ENCODE results near the gene ERVV-1.
"Not testable (repeated sequence)": the region's sequence is repeated elsewhere in the genome, so short reads cannot be mapped to it uniquely, and the experiment has no call there.

Gene ERVV-1, protein sequence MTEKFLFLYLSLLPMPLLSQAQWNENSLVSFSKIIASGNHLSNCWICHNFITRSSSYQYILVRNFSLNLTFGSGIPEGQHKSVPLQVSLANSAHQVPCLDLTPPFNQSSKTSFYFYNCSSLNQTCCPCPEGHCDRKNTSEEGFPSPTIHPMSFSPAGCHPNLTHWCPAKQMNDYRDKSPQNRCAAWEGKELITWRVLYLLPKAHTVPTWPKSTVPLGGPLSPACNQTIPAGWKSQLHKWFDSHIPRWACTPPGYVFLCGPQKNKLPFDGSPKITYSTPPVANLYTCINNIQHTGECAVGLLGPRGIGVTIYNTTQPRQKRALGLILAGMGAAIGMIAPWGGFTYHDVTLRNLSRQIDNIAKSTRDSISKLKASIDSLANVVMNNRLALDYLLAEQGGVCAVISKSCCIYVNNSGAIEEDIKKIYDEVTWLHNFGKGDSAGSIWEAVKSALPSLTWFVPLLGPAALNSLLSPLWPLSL

DNA sequence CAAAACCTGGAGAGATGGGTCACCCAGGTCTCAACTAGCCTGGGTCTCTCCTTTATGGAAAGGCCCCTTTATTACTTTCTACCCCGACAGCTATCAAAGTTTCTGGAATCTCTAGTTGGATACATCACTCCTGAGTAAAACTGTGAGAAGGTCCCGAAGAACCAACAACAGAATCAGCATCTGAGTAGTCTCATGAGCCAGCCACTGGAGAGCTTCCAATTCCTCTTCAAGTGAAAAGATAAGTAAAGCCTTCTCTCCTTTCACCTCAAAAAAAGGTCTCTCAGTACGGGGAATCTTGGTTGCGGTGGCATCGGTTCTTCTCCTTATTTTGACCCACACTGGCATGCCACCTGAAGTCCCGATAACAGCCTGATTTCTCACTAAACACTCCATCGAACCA is at the start of gene ERVV-1:
Gene ERVV-1, plus strand, starts transcription at position 301 of the 400 bp plus-strand sequence. CDS start 170 bp downstream, outside the sequence.
- no peak within 1 kb of the TSS for H3K27ac ChIP-seq (ENCODE audit: low read length)
- H3K9ac ChIP-seq (ENCODE audit: low read length in 2 of 2), result no peak within 1 kb of the TSS
- H3K27me3 ChIP-seq (ENCODE audit: control insufficient read depth in 1 of 2, insufficient read depth in 2 of 2, low read length in 2 of 2), result peaks cover 0 to 3% of the 10 kb centered on the region in 2 donors
- H3K36me3 ChIP-seq (ENCODE audit: control insufficient read depth in 2 of 2, insufficient read depth in 2 of 2, low read length in 2 of 2), result no peaks in the 10 kb centered on the region
- no peak within 1 kb of the TSS for H3K4me3 ChIP-seq (ENCODE audit: low read length in 2 of 2)
- no peaks in the 10 kb centered on the region for H3K4me1 ChIP-seq (ENCODE audit: control insufficient read depth, insufficient read depth, low read length)
- no peaks in the 10 kb centered on the region for H3K9me3 ChIP-seq (ENCODE audit: control insufficient read depth in 2 of 2, low read length in 2 of 2)

DNA sequence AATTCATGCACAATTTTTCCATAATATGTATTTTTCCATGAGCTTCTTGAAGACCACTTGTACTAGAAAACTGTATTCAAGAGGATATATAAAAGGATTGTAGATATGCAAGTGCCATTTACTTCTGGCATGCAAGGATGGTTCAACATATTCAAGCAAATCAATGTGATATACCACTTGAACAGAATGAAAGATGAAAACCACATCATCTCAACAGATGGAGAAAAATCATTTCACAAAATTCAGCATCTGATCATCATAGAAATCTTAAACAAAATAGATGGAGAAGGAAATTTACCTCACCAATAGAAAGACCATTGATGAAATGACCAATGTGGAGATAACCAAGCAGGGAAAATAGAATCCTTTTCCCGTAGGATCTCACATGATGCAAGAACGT is 45.9 kb upstream of the ERVV-1 start:
- no peaks in the 10 kb centered on the region for H3K27me3 ChIP-seq (ENCODE audit: control insufficient read depth in 1 of 2, insufficient read depth in 2 of 2, low read length in 2 of 2)
- H3K4me3 ChIP-seq (ENCODE audit: low read length in 2 of 2), result no peak overlapping the region
- H3K9me3 ChIP-seq (ENCODE audit: control insufficient read depth in 2 of 2, low read length in 2 of 2), result no peaks in the 10 kb centered on the region
- H3K4me1 ChIP-seq (ENCODE audit: control insufficient read depth, insufficient read depth, low read length), result peaks cover 8% of the 10 kb centered on the region
- H3K36me3 ChIP-seq (ENCODE audit: control insufficient read depth in 2 of 2, insufficient read depth in 2 of 2, low read length in 2 of 2), result peaks cover 5 to 18% of the 10 kb centered on the region in 2 donors
- no peak overlapping the region for H3K9ac ChIP-seq (ENCODE audit: low read length in 2 of 2)
- no peak overlapping the region for H3K27ac ChIP-seq (ENCODE audit: low read length)

DNA sequence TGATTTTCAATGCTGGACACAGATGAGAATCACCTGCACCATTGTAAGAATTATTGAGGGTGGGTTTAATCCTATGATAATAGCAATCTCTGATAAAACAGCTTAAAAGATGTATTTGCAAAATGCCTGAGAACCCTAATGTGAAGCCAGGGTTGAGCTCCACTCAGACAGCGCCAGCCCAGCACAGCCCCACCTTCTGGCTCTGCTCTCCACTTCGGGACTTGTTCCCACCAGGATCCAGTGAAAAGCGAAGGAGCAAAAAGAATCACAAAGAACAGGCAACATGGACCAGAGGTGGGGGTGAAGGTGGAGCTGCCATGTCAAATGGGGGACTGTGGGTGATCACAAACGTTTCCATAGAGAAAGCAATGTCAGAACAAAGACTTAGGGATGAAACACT is 32.4 kb upstream of the ERVV-1 start:
- Histone ChIP-seq H3K9ac (ENCODE audit: low read length in 2 of 2) (no peak overlapping the region), H3K27me3 (ENCODE audit: control insufficient read depth in 1 of 2, insufficient read depth in 2 of 2, low read length in 2 of 2) (no peaks in the 10 kb centered on the region), H3K27ac (ENCODE audit: low read length) (no peak overlapping the region), H3K4me1 (ENCODE audit: control insufficient read depth, insufficient read depth, low read length) (no peaks in the 10 kb centered on the region), H3K36me3 (ENCODE audit: control insufficient read depth in 2 of 2, insufficient read depth in 2 of 2, low read length in 2 of 2) (peaks cover 6 to 16% of the 10 kb centered on the region in 2 donors), H3K9me3 (ENCODE audit: control insufficient read depth in 2 of 2, low read length in 2 of 2) (no peaks in the 10 kb centered on the region), H3K4me3 (ENCODE audit: low read length in 2 of 2) (no peak overlapping the region)

DNA sequence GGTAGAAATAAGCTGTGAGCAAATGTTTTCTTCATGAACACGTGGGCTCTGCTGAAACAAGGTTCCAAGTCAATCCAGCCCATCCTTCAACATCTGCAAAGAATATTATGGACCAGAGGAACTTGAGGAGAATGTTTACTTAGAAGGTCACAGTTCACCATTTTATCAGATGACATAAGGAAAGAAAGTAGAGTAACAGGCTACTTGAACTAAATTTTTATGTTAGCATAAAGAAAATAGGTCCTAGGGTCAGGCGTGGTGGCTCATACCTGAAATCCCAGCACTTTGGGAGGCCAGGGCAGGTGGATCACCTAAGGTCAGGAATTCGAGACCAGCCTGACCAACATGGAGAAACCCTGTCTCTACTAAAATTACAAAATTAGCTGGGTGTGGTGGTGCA is 30.6 kb upstream of the ERVV-1 start:
- H3K4me1 ChIP-seq (ENCODE audit: control insufficient read depth, insufficient read depth, low read length); H3K27ac ChIP-seq (ENCODE audit: low read length); H3K27me3 ChIP-seq (ENCODE audit: control insufficient read depth in 1 of 2, insufficient read depth in 2 of 2, low read length in 2 of 2); H3K9ac ChIP-seq (ENCODE audit: low read length in 2 of 2); H3K4me3 ChIP-seq (ENCODE audit: low read length in 2 of 2); H3K9me3 ChIP-seq (ENCODE audit: control insufficient read depth in 2 of 2, low read length in 2 of 2): not testable (repeated sequence)
- H3K36me3 ChIP-seq (ENCODE audit: control insufficient read depth in 2 of 2, insufficient read depth in 2 of 2, low read length in 2 of 2), result peaks cover 9 to 22% of the 10 kb centered on the region in 2 donors

DNA sequence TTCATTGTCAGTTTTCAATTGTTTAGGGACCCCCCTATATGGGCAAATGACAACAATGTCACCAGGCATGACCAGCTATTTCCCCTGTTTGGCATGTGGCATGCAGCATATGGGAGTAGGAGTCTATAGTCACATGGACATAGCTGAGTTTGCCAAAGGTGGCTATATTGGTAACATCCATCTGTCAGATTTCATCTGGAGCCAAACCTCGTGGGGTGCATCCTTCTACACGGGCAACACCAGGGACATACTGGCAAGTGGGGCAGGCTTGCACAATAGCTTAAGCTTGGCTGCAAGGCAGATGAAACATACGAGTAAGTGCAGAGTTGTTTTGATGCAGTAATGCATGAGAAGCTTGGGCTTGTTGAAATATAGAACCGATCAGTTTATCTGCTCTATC is 26.5 kb upstream of the ERVV-1 start:
- no peak overlapping the region for H3K4me3 ChIP-seq (ENCODE audit: low read length in 2 of 2)
- peaks cover 5% of the 10 kb centered on the region for H3K4me1 ChIP-seq (ENCODE audit: control insufficient read depth, insufficient read depth, low read length)
- no peaks in the 10 kb centered on the region for H3K9me3 ChIP-seq (ENCODE audit: control insufficient read depth in 2 of 2, low read length in 2 of 2)
- H3K27ac ChIP-seq (ENCODE audit: low read length), result no peak overlapping the region
- H3K36me3 ChIP-seq (ENCODE audit: control insufficient read depth in 2 of 2, insufficient read depth in 2 of 2, low read length in 2 of 2), result peaks cover 9 to 21% of the 10 kb centered on the region in 2 donors
- H3K9ac ChIP-seq (ENCODE audit: low read length in 2 of 2), result no peak overlapping the region
- no peaks in the 10 kb centered on the region for H3K27me3 ChIP-seq (ENCODE audit: control insufficient read depth in 1 of 2, insufficient read depth in 2 of 2, low read length in 2 of 2)

DNA sequence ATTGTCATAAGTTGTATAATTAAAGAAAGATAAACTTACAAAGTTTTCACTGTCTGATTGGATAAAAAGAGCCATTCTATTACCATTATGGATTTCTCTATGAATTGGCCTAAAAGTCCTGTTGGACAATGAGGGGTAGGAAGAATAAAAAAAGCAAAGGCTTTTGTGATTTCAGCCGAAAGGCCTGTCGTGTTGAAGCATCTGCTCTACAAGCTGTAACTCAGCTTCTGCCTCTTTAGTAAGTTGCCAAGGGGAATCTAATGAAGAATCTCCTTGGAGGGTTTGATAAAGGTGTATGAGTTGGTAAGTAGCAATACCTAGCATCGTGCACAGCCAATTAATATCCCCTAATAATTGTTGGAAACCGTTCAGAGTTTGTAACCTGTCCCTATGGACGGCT is 25.2 kb upstream of the ERVV-1 start:
- H3K36me3 ChIP-seq (ENCODE audit: control insufficient read depth in 2 of 2, insufficient read depth in 2 of 2, low read length in 2 of 2), result peaks cover 9 to 21% of the 10 kb centered on the region in 2 donors
- H3K4me3 ChIP-seq (ENCODE audit: low read length in 2 of 2), result no peak overlapping the region
- no peaks in the 10 kb centered on the region for H3K27me3 ChIP-seq (ENCODE audit: control insufficient read depth in 1 of 2, insufficient read depth in 2 of 2, low read length in 2 of 2)
- H3K9me3 ChIP-seq (ENCODE audit: control insufficient read depth in 2 of 2, low read length in 2 of 2), result no peaks in the 10 kb centered on the region
- no peak overlapping the region for H3K27ac ChIP-seq (ENCODE audit: low read length)
- no peak overlapping the region for H3K9ac ChIP-seq (ENCODE audit: low read length in 2 of 2)
- peaks cover 12% of the 10 kb centered on the region for H3K4me1 ChIP-seq (ENCODE audit: control insufficient read depth, insufficient read depth, low read length)

DNA sequence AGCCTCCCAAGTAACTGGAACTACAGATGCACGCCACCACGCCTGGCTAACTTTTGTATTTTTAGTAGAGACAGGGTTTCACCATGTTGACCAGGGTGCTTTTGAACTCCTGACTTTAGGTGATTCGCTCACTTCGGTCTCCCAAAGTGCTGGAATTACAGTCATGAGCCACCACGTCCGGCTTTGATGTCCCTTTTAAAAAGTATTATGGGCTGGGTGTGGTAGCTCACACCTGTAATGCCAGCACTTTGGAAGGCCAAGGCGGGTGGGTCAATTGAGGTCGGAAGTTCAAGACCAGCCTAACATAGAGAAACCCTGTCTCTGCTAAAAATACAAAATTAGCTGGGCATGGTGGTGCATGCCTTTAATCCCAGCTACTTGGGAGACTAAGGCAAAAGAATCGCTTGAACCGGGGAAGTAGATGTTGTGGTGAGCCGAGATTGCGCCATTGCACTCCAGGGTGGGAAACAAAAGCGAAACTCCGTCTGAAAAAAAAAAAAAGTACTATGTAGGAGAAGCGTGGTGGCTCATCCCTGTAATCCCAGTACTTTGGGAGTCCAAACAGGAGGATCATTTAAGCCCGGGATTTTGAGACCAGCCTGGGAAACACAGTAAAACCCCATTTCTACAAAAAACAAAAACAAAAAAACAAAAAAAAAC is 22.8 kb upstream of the ERVV-1 start:
- Histone ChIP-seq H3K4me1 (ENCODE audit: control insufficient read depth, insufficient read depth, low read length) (peaks cover 15% of the 10 kb centered on the region), H3K27me3 (ENCODE audit: control insufficient read depth in 1 of 2, insufficient read depth in 2 of 2, low read length in 2 of 2) (no peaks in the 10 kb centered on the region), H3K9ac (ENCODE audit: low read length in 2 of 2) (no peak overlapping the region), H3K36me3 (ENCODE audit: control insufficient read depth in 2 of 2, insufficient read depth in 2 of 2, low read length in 2 of 2) (peaks cover 5 to 15% of the 10 kb centered on the region in 2 donors), H3K9me3 (ENCODE audit: control insufficient read depth in 2 of 2, low read length in 2 of 2) (no peaks in the 10 kb centered on the region), H3K4me3 (ENCODE audit: low read length in 2 of 2) (no peak overlapping the region), H3K27ac (ENCODE audit: low read length) (no peak overlapping the region)

DNA sequence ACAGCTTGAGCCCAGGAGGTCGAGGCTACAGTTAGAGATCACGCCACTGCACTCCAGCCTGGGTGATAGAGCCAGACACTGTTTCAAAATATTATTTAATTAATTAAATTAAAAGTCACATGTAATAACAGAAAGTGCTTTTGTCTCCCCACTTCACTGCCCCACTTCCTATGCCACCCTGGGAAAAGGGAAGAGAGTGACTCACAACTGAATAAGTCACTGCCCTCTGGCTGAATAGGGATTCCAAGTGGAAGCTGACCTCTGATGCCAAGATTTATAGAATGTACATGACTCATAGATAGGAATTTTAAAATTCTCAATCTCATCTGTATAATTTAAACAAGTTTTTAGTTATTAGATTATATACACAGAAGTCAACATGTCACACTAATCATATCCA is 22.2 kb upstream of the ERVV-1 start:
- no peak overlapping the region for H3K4me3 ChIP-seq (ENCODE audit: low read length in 2 of 2)
- peaks cover 15% of the 10 kb centered on the region for H3K4me1 ChIP-seq (ENCODE audit: control insufficient read depth, insufficient read depth, low read length)
- H3K27me3 ChIP-seq (ENCODE audit: control insufficient read depth in 1 of 2, insufficient read depth in 2 of 2, low read length in 2 of 2), result no peaks in the 10 kb centered on the region
- no peak overlapping the region for H3K27ac ChIP-seq (ENCODE audit: low read length)
- H3K9ac ChIP-seq (ENCODE audit: low read length in 2 of 2), result no peak overlapping the region
- H3K9me3 ChIP-seq (ENCODE audit: control insufficient read depth in 2 of 2, low read length in 2 of 2), result no peaks in the 10 kb centered on the region
- H3K36me3 ChIP-seq (ENCODE audit: control insufficient read depth in 2 of 2, insufficient read depth in 2 of 2, low read length in 2 of 2), result peaks cover under 1 to 10% of the 10 kb centered on the region in 2 donors

DNA sequence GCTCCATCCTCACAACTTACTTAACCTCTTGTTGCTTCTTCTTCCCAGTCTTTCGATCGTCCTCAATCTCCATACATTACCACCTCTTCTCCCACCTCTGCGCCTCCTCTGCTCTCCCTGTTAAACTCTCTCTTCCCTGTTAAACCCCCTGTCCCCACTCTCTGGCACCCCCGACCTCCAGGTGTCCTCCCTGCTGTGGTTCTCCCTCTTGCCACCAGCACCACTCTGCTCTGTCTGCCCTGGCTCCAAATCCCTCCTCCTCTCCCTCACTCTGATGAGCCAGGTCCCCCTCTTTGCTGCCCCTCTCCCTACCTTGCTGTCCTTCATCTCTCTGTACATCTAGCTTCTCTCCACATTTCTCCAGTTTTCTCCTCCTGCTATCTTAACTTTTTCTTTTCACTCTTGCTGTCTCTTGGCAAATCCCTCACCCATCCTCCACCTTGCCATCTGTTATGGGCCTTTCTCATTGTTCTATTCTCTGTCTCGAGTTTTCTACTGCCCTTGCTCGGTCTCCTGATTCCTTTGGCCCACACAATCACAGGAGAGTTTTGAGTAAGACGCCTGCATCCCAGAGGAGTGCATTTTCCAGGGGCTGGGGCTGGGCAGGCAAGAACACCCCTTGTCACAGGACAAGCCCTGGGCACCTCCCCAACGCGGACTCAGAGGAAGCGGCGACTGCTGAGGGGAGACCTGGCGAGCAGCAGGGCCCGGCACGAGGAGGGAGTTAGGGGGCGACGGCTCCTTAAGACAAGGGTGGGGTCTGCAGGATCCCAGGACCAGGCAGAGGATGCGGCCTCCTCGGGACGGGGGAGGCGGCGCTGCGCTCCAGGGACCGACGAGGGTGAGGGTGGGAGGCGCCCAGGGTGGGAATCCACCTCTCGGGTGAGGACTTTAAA is 21.4 kb upstream of the ERVV-1 start:
- Histone ChIP-seq H3K27ac (ENCODE audit: low read length) (peak overlapping the region; percentile 24), H3K9me3 (ENCODE audit: control insufficient read depth in 2 of 2, low read length in 2 of 2) (no peaks in the 10 kb centered on the region), H3K27me3 (ENCODE audit: control insufficient read depth in 1 of 2, insufficient read depth in 2 of 2, low read length in 2 of 2) (no peaks in the 10 kb centered on the region), H3K4me3 (ENCODE audit: low read length in 2 of 2) (peak overlapping the region; percentile 75 to 77), H3K36me3 (ENCODE audit: control insufficient read depth in 2 of 2, insufficient read depth in 2 of 2, low read length in 2 of 2) (peaks cover 0 to 4% of the 10 kb centered on the region in 2 donors), H3K4me1 (ENCODE audit: control insufficient read depth, insufficient read depth, low read length) (peaks cover 15% of the 10 kb centered on the region), H3K9ac (ENCODE audit: low read length in 2 of 2) (peak overlapping the region; percentile 58 to 62)

DNA sequence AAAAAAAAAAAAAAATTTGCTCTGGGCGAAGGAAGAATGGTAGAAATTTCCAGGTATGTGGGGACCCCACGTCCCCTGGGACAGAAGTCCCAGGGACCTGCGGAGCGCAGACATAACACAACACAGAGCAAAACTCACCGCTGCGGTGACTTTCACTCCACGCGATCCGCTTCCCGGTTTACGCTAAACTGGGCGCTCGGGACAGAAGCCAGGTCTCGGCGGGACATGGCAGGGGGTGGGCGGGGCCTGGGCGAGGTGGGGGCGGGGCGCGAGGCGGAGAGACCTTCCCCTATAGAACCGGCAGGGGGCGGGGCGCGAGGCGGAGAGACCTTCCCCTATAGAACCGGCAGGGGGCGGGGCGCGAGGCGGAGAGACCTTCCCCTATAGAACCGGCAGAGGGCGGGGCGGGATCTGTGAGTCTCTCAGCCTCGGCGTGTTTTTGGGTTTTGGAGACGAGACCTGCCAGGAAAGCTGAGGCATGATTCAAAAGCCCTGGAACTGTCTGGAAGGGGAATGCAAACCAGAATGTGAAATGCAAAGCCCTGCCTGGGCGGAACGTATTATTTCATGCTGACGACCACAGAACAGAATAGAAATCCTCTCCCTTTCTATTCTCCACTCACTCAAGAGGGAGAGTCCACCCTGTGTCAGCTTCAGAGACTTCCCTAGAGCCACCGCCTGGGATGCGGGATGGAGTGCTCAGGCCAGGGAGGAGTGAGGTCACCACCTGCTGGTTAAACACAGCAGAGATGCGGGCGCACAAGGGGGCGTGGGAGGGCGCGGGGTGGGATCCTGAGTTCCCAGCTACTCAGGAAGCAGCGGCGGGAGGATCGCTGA is 20.2 kb upstream of the ERVV-1 start:
- no peaks in the 10 kb centered on the region for H3K27me3 ChIP-seq (ENCODE audit: control insufficient read depth in 1 of 2, insufficient read depth in 2 of 2, low read length in 2 of 2)
- H3K36me3 ChIP-seq (ENCODE audit: control insufficient read depth in 2 of 2, insufficient read depth in 2 of 2, low read length in 2 of 2), result peaks cover 0 to 4% of the 10 kb centered on the region in 2 donors
- peak overlapping the region; percentile 58 to 62 for H3K9ac ChIP-seq (ENCODE audit: low read length in 2 of 2)

More for the DNA sequence above, 20.2 kb upstream of the ERVV-1 start:
- H3K9me3 ChIP-seq (ENCODE audit: control insufficient read depth in 2 of 2, low read length in 2 of 2), result no peaks in the 10 kb centered on the region
- peak overlapping the region; percentile 77 to 91 for H3K4me3 ChIP-seq (ENCODE audit: low read length in 2 of 2)
- H3K4me1 ChIP-seq (ENCODE audit: control insufficient read depth, insufficient read depth, low read length), result peaks cover 15% of the 10 kb centered on the region
- peak overlapping the region; percentile 41 for H3K27ac ChIP-seq (ENCODE audit: low read length)

Data from stomach smooth muscle (tissue), 2 donors.